RKO (cell line): ENCODE data around the gene COL23A1.
"Not testable (repeated sequence)": the region's sequence is repeated elsewhere in the genome, so short reads cannot be mapped to it uniquely, and the experiment has no call there.

Experiments
- DNase-seq: peaks from one replicate; pipeline ENCODE4 v3.0.0-alpha.2; 2016; ENCODE audit warnings: low spot score

COL23A1 gene

GRCh38 chr5:178206166-178207101, 383.8 kb downstream of the COL23A1 start:
- DNase-seq: peak; percentile 58

DNA sequence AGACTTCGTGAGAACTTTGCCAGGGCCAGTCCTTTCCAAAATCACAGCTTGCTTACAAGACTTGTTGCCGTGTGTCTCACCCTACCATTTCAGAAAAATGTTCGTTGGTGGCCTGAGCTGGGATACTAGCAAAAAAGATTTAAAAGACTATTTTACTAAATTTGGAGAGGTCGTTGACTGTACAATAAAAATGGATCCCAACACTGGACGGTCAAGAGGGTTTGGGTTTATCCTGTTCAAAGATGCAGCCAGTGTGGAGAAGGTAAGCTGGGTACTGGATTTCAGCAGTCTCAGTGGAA, 384.5 kb downstream of the COL23A1 start:
- DNase-seq: no peak

DNA sequence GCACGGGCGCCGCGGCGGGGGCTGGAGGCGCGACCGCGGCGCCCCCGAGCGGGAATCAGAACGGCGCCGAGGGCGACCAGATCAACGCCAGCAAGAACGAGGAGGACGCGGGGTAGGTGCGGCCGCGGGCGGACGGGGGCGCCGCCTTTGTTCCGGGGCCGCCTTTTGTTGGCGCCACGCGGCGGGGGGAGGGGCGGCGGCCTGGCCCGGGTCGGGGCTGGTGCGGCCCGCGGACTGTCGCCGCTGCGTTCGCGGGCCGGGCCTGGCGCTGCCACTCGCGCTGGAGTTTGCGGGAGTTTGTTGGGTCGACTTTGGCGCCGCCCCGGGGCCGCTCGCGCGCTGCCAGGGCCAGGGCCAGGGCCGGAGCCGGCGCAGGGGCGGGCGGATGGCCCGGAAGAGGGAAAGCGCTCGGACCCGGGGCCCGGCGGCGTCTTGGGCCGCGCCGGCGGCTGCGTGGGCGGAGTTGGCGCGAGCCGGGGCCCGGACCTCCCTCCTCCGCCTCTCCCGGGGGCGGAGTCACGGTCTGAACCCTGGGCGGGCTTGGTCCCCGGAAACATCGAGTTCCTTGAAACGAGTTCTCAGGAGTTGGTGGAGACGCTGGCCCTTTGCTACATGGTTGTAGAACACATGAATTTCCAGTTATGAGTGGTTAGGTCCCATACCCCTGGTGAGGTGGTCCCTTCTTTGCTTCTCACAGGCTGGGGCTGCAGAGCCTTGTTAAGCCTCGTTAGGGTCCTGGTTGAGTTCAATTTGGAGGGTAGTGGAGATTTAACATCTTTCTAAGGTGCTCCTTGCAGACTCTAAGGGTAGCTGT, 385.1 kb downstream of the COL23A1 start:
- DNase-seq: peak; percentile 86

GRCh38 chr5:178204182-178204934, 385.8 kb downstream of the COL23A1 start, which contains the start of gene HNRNPAB:
HNRNPAB (plus strand) TSS chr5:178204533; CDS start chr5:178204838, 305 bp downstream.
- peak; percentile 95 for DNase-seq

DNA sequence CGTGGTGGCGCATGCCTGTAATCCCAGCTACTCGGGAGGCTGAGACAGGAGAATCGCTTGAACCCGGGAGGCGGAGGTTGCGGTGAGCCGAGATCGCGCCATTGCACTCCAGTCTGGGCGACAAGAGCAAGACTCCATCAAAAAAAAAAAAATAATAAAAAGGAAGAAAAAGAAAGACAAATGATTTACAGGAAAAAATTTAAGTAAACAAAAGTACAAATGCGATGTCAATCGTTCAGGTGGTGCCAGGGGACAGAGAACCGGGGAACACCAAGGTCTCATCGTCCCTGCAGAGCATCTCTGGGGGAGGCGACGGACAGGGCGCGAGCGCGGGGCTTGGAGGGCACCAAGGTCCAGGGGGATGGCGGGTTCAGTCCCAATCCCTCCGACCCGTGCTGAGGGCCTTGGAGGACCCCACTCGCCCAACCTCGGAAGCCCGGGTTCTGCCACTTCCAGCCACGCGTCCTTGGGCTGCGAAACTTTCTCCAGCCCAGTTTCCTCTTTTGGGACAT, 386.5 kb downstream of the COL23A1 start:
- DNase-seq: no peak

DNA sequence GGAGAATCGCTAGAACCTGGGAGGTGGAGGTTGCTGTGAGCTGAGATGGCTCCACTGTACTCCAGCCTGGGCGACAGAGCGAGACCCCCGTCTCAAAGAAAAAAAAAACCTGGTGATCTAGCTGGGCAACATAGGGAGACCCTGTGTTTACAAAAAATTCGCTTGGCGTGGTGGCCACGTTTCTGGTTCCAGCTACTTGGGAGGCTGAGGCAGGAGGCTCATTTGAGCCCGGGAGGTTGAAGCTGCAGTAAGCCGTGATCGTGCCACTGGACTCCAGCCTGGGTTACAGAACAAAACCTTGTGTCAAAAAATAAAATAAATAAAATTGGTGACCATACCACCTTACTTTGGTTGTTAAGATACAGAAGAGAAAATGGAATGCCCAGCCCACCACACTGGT, 387.7 kb downstream of the COL23A1 start:
- DNase-seq: no peak

GRCh38 chr5:178201927-178202235, 388.3 kb downstream of the COL23A1 start:
- no peak for DNase-seq

DNA sequence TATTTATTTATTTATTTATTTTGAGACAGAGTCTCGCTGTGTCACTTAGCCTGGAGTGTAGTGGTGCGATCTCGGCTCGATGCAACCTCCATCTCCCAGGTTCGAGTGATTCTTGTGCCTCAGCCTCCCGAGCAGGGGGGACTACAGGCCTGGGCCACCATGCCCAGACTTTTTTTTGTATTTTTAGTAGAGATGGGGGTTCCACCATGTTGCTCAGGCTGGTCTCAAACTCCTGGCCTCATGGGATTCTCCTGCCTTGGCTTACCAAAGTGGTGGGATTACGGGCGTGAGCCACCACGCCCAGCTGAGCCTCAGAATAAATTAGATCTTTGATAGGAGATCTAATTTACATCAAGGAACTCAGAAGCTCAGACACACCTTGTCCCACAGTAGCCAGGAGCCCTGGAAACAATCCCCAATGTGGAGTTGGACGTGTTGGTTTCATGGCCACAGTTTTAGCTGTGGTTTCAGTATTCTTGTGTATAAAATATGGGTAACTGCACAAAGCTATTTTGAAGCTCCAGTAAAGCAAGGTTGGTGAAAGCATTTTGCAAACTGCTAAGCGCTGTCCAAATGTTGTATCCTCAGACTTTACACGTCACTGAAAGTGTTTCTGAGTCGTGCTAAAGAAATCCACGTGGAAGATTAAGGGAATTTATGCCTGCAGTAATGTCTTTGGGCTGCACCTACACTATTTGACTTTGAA, 388.8 kb downstream of the COL23A1 start:
- DNase-seq: no peak

DNA sequence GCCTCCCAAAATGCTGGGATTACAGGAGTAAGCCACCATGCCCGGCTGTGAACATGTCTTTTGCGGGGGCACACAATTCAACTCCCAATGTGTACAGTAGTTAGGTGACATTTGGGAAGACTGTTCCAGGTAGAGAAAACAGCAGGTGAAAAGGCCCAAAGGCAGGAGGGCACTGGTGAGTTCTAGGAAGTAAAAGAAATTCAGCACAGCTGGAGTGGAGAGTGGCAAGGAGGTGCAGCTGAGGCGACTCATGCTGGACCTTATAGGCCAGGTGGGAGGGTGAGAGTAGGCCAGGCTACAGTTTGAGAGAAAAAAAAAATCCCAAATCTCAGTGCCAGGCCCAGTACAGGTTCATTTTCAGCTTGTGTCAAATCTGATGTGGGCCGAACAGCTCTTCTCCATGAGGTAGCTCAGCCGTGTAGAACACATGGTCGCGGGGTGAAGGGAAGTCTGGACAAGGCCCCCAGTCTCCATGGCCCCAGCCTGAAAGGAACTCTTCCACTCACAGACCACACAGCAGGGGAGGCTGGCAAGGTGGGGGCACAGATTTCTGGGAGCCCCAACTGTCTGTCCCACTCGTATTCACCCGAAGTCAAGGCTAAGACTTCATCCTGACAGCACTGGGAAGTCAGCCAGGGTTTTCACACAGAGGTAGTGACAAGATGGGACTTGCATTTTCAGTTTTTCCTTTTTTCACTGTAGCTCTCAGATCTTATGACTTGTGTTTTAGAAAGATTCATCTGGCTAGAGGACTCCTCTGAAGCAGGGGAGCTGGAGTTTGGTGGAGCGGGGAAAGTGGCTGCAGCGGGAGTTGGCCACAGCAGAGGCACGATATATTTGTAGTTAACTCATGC, 390.4 kb downstream of the COL23A1 start:
- no peak for DNase-seq

- DNase-seq: no peak
Measured at GRCh38 chr5:178198706-178199105, 391.5 kb downstream of the COL23A1 start.

- not testable (repeated sequence) for DNase-seq
Measured at GRCh38 chr5:178198151-178198550, 392.0 kb downstream of the COL23A1 start.

DNA sequence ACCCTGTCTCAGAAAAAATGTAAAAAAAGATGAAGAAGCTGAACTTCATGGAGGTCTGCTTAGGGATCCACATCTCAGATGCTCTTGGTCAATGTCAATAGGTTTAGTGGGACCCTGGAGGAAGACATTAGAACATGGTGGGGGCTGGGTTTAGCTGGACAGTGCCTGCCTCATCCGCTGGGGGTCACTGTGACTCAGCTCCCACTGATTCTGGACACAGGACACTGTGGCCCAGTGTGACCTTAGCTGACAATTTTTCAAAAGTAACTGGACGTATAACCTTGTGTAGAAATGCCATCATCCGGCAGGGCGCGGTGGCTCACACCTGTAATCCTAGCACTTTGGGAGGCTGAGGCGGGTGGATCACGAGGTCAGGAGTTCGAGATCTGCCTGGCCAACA, 393.2 kb downstream of the COL23A1 start:
- DNase-seq: no peak

GRCh38 chr5:178196281-178196812, 393.8 kb downstream of the COL23A1 start:
- no peak for DNase-seq

GRCh38 chr5:178194026-178194425, 396.2 kb downstream of the COL23A1 start:
- DNase-seq: no peak

GRCh38 chr5:178193251-178193809, 396.9 kb downstream of the COL23A1 start:
- no peak for DNase-seq

DNA sequence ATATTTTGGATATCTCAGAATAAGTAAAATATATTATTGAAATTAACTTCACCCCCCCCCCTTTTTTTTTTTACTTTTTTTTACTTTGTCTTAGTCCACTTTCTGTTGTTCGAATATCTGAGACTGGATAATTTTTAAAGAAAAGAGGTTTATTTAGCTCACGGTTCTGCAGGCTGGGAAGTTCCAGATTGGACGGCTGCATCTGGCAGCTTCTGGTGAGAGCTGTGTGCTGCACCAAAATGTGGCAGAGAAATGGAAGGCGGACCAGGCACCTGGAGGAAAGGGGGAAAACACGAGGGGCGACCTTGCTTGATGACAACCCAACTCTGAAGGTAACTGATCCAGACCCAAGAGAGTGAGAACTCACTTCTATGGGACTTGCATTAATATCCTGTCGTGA, 397.4 kb downstream of the COL23A1 start:
- DNase-seq: no peak

DNA sequence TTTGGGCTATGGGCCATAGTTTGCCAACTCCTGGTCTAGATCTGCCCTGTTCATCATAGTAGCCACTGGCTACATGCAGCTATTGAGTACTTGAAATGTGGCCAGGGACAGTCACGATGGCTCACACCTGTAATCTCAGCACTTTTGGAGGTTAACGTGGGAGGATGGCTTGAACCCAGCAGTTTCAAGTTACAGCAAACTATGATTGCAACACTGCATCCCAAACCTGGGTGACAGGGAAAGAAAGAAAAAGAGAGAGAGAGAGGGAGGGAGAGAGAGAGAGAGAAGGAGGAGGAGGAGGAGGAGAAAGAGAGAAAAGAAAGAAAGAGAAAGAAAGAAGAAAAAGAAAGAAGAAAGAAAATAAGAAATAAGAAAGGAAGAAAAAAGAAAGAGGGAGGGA, 397.9 kb downstream of the COL23A1 start:
- no peak for DNase-seq

DNA sequence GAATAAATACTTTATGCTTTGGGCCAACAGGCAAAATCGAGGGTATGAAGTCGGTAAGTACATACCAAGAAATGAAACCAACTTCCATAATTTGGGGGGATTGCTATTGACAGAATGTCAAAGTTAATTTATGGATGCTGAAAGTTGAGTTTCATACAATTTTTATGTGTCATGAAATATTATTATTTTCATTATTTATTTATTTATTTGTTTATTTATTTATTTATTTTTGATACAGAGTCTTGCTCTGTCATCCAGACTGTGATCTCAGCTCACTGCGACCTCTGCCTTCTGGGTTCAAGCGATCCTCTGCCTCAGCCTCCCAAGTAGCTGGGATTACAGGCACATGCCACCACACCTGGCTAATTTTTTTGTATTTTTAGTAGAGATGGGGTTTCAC, 398.5 kb downstream of the COL23A1 start:
- no peak for DNase-seq

GRCh38 chr5:178189433-178189832, 400.8 kb downstream of the COL23A1 start:
- DNase-seq: no peak
